ENCODE results near the gene UNKL.

DNA sequence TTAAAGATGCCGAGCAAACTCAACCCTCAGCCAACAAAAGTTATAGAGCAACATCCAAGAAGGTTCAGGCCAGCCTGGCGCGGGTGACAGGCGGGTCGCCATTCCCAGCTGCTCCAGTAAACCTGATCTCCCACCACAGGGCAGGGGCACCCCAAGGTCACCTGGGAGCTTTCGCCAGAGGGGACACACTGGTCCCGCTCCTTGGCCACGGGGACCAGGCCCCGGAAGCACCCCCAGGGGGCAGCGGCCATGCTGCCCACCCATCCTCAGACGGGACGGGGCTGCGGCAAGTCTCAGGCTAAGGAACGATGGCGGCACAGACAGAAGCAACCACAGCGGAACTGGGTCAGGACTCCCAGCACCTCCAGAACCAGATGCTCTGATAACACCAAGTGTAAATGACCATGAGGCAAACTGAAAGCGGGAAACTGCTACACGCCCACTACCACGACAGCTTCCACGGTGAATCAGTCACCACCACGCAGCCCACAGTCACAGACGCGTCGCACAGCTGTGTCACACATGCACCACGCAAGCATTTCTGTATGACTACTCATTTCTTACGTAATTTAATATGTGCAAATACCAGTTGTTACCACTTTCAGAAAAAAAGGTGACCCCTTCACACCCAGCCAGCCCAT is 44.0 kb upstream of the UNKL start:
- TF ChIP-seq, protein P1, sequence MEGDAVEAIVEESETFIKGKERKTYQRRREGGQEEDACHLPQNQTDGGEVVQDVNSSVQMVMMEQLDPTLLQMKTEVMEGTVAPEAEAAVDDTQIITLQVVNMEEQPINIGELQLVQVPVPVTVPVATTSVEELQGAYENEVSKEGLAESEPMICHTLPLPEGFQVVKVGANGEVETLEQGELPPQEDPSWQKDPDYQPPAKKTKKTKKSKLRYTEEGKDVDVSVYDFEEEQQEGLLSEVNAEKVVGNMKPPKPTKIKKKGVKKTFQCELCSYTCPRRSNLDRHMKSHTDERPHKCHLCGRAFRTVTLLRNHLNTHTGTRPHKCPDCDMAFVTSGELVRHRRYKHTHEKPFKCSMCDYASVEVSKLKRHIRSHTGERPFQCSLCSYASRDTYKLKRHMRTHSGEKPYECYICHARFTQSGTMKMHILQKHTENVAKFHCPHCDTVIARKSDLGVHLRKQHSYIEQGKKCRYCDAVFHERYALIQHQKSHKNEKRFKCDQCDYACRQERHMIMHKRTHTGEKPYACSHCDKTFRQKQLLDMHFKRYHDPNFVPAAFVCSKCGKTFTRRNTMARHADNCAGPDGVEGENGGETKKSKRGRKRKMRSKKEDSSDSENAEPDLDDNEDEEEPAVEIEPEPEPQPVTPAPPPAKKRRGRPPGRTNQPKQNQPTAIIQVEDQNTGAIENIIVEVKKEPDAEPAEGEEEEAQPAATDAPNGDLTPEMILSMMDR (conservative IDR thresholded peaks at IDR 0.05 in 1 of 2, IDR thresholded peaks at IDR 0.05 in 1 of 2; ENCODE audit: extremely low read depth in 1 of 2, insufficient read depth in 1 of 2, low read depth in 1 of 2, low read length in 2 of 2), result no peak
- no peak for TF ChIP-seq EZH2 (IDR thresholded peaks at IDR 0.05; ENCODE audit: borderline replicate concordance, low read length)
